ENCODE measurements around the gene MYORG. TPM values are rescaled to one million over a fixed set of nuclear protein-coding genes. Genes with fewer than 3 reads are reported as not detected.

Gene MYORG
- total and polyA plus RNA-seq, 4 donors = 11.4 to 26.6 (median 19.3) TPM

DNA sequence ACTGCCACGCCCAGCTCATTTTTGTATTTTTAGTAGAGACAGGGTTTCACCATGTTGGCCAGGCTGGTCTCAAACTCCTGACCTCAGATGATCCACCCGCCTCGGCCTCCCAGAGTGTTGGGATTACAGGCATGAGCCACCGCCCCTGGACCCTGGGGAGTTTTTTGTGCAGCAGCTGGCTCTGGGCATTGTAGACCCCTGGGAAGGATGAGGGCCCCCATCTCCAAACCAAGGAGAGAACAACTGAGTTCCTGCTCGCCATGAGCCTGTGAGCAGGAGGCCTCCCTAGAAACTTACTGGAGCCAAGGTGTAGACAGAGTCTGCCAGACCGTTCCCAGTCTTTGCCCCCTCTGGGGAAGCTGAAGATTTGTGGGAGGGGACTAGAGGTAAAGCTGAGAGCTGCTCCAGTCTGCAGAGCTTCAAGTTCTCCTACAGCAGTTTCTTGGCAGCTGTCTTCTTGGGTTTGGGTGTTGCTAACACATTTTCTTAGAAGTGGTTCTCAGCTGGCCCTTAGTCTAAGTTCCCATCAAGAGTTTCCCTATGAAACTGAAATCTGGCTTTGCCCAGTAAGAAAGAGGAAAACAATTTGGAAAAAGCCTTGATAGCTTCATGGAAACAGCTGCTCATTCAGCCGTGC is 34.9 kb downstream of the MYORG start:
- H3K36me3 ChIP-seq (ENCODE audit: control insufficient read depth in 4 of 4, insufficient read depth in 3 of 4, low read depth in 1 of 4, low read length in 3 of 4) = peaks cover 0 to 4% (median under 1%) of the 10 kb centered on the region in 4 donors
- no peaks in the 10 kb centered on the region for H3K9me3 ChIP-seq (ENCODE audit: control insufficient read depth in 4 of 4, low read length in 3 of 4)
- peaks cover 14 to 63% (median 51%) of the 10 kb centered on the region in 4 donors for H3K4me1 ChIP-seq (ENCODE audit: control insufficient read depth in 4 of 4, insufficient read depth in 4 of 4, low read length in 3 of 4)
- no peaks in the 10 kb centered on the region for H3K27me3 ChIP-seq (ENCODE audit: control insufficient read depth in 4 of 4, insufficient read depth in 4 of 4, low read length in 3 of 4)
- no peak for DNase-seq (ENCODE audit: low spot score)
- WGBS = 87% methylated on average over 7 of the region's 7 CpGs
- no peak overlapping the region for H3K4me3 ChIP-seq (ENCODE audit: low read depth in 1 of 3, low read length in 3 of 3)
- TF ChIP-seq HNF4A (conservative IDR thresholded peaks at IDR 0.05) (no peak), HNF4G (IDR thresholded peaks at IDR 0.05) (no peak), ZBTB33 (IDR thresholded peaks at IDR 0.05) (no peak), FOXA1 (IDR thresholded peaks at IDR 0.05) (no peak), TAF1 (conservative IDR thresholded peaks at IDR 0.05) (no peak), CTCF (IDR thresholded peaks at IDR 0.05; ENCODE audit: low read depth, low read length, missing input control) (no peak), EGR1 (IDR thresholded peaks at IDR 0.05; ENCODE audit: low read depth in 2 of 2) (no peak), SP1 (IDR thresholded peaks at IDR 0.05) (no peak), GABPA (IDR thresholded peaks at IDR 0.05 in 1 of 2, conservative IDR thresholded peaks at IDR 0.05 in 1 of 2) (no peak), REST (IDR thresholded peaks at IDR 0.05) (no peak), RAD21 (IDR thresholded peaks at IDR 0.05) (no peak), JUND (IDR thresholded peaks at IDR 0.05) (no peak)
- TF ChIP-seq, protein P1, sequence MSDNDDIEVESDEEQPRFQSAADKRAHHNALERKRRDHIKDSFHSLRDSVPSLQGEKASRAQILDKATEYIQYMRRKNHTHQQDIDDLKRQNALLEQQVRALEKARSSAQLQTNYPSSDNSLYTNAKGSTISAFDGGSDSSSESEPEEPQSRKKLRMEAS (IDR thresholded peaks at IDR 0.05) = no peak
- TF ChIP-seq, protein P2, sequence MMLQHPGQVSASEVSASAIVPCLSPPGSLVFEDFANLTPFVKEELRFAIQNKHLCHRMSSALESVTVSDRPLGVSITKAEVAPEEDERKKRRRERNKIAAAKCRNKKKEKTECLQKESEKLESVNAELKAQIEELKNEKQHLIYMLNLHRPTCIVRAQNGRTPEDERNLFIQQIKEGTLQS (IDR thresholded peaks at IDR 0.05) = no peak
- H3K27ac ChIP-seq (ENCODE audit: low read depth in 1 of 2, low read length in 2 of 2) = no peak overlapping the region
- no peak overlapping the region for H3K9ac ChIP-seq (ENCODE audit: low read depth in 1 of 2, low read length in 2 of 2)

All from liver (tissue), 9 donors.